OCI-LY1 (cell line): ENCODE measurements around the gene GBX1.

ENCODE experiments used
- CTCF ChIP-seq: fragments of 200-600 bp; sonication (generic), shearing (Covaris generic); IDR thresholded peaks from 2 replicates; pipeline ENCODE4 v1.5.1; 2017; ENCODE audit warnings: mild to moderate bottlenecking, antibody characterized with exemption, low read length, moderate library complexity, mixed read lengths
- EZH2 ChIP-seq: fragments of 200-600 bp; sonication (generic), shearing (Covaris generic); IDR thresholded peaks from 2 replicates; pipeline ENCODE4 v1.8.0; 2017; ENCODE audit warnings: borderline replicate concordance, mixed run types, mild to moderate bottlenecking, antibody characterized with exemption, low read length, moderate library complexity, mixed read lengths

- no peak for TF ChIP-seq CTCF
- no peak for TF ChIP-seq EZH2
Observed at GRCh38 chr7:151122276-151122675, 45.2 kb downstream of the GBX1 start.
